Activated CD8-positive, alpha-beta memory T cell treated with anti-CD3 and anti-CD28 coated beads for 36 hours (primary cell): Measurements from ENCODE around the gene ZNF821. TPM values are rescaled to one million over a fixed set of nuclear protein-coding genes. Genes with fewer than 3 reads are reported as not detected.
"Not testable (repeated sequence)": the region's sequence is repeated elsewhere in the genome, so short reads cannot be mapped to it uniquely, and the experiment has no call there.

Source experiments
- CTCF ChIA-PET: fragments of 350-600 bp; sonication (Branson Sonifier 250); formaldehyde crosslinking; loops from one replicate; lab custom pipeline; 2021; ENCODE audit warnings: antibody characterized with exemption; lab: Charles Lee
- POLR2A ChIA-PET: fragments of 350-600 bp; sonication (Branson Sonifier 250); formaldehyde crosslinking; loops from one replicate; lab custom pipeline; 2021; ENCODE audit warnings: antibody characterized with exemption; lab: Charles Lee
- total RNA-seq, 2 experiments: library from RNA; stranded (reverse); gene quantifications; one replicate each; pipeline ENCODE4 v1.2.3, GENCODE V29; 2021

The ZNF821 gene
- total RNA-seq, 2 experiments from 2014 or later, result 3.1 to 4.0 TPM

DNA sequence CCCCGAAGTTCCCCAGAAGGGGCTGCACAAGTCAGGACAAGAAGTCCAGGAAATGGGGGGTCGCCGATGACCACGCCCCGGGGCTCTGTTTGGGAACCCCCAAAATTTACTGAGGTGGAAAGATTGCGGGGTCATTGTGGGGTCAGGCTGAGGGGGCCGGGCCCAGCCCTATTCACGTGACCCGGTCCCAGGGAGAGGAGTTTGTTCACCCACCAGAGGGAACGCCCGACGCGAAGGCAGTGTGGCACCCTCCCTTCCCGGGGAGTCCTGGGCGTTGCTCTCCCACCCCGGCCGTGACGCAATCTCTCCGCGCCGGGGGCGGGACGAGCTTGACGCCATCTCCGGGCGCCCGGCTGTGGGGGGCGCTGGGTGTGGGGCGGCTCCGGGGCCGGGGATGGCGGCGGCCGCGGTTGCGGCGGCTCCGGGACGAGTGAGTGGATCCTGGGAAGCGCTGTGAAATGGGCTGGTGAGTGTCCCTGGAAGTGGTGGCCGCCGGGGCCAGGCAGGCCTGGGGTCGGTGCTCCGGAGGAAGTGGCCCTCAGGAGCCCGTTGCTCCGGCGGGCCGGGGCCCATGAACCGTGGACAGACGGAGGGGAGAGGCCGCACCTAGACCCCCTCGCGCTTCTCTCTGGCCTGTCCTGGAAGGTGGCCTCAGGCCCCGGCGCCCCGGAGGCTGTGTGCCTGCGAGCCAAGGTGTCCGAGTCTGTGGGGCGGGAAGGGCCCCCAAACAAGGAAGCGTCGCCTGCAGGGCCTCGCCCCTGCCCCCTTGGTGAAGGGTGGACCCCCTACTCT is 38.1 kb downstream of the ZNF821 start, which contains the start of gene ATXN1L:
Gene ATXN1L (plus strand): TSS at position 338 of the 792 bp plus-strand sequence. CDS start 3,765 bp downstream, outside the sequence.
- ChIA-PET POLR2A (interaction anchor here (0.5 to 1.6 kb wide), 4 partner anchors 10 to 40 kb away, joined by 3 to 6 read pairs (median 4); no protein-coding TSS in a partner anchor), CTCF (interaction anchor here (0.8 to 2.5 kb wide), 2 partner anchors 11 to 37 kb away, joined by 3 to 9 read pairs; no protein-coding TSS in a partner anchor)

DNA sequence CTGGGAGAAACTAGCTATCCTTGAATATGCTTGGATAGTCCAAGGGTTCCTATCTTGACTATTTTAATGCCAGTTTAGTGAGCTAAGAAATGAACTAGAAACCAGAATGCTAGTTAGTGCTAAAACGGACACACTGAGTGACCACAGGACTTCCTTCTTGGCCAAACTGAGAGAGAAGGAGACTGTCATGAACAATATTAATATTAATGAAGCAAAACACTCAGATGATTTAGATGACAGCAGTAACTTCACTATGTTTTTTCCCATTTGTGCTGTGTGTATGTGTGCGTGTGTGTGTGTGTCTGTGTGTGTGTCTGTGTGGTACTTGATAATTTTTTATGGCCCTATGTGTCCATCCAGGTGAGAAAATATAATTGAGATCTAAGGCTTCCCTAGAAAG is 40.4 kb downstream of the ZNF821 start:
- CTCF ChIA-PET, result interaction anchor here (1.6 kb wide), 1 partner anchor 52 kb away, joined by 4 read pairs; the partner anchor contains the start of gene IST1
- POLR2A ChIA-PET, result interaction anchor here (1.1 kb wide), 1 partner anchor 41 kb away, joined by 3 read pairs; no protein-coding TSS in a partner anchor

DNA sequence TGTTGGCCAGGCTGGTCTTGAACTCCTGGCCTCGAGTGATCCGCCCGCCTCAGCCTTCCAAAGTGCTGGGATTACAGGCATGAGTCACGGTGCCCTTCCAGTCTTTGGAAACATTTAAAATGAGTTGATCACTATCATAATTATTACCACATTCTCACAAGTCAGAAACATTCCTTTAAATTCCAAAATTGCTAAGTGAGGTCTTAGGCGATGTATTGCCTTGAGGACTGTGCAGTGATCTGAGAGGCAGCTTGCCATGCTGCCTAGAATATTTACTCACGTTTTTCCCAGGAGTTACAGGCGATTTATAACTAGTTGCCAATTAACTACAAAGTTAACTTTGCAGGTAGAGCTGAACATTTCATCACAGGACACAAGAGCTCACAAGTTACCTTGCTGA is 43.9 kb downstream of the ZNF821 start:
- ChIA-PET CTCF (no interaction called here), POLR2A (no interaction called here)

DNA sequence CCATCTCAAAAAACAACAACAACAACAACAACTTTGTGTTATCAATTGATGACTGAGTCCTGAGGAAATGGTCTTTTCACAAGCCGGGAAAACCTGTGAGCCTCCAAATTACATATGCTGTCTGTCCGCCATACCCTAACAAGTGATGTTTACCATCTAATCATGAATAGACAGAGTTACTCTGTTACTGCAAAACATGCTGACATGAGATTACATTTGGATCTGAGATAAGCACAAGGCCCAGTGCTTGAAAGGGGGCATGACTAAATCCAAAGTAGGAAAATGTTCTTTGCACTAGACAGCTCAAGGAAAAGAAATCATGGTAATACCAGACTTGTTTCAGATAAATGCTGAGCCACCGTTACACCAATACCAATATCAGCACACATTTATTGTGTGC is 46.8 kb downstream of the ZNF821 start:
- CTCF ChIA-PET, result no interaction called here
- POLR2A ChIA-PET, result no interaction called here

DNA sequence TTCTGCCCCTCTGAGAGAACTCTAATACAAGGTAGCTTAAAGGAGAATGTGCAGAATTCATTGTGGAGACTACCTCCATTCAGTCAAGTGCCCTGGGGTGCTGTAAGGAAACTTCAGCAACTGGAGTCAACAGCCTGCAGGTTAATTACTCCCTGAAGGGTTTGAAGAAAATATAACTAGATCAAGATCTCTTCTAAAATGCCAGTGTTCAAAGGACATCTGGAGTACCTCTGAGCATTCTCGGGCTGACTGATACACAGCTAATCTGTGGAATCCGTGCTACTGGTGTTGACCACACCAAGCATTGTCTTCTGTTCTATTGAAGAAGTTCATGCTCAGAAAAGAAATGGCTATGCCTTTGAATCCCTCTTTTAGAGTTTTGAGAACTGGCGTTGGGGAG is 49.7 kb downstream of the ZNF821 start:
- CTCF ChIA-PET, result no interaction called here
- POLR2A ChIA-PET, result no interaction called here

DNA sequence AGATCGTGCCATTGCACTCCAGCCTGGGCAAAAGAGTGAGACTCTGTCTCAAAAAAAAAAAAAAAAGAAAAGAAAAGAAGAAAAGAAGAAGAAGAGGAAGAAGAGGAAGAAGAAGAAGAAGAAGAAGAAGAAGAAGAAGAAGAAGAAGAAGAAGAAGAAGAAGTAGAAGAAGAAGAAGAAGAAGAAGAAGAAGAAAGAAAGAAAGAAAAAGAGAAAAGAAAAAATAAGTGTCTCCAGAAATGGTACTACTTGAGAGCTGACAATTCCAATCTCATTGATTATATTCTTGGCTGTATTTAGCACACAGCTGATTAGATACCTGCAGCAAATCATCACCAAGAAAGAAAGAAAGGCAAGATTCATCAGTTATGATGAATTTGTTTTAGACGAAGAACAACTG is 51.9 kb downstream of the ZNF821 start:
- POLR2A ChIA-PET, result not testable (repeated sequence)
- CTCF ChIA-PET, result interaction anchor here (1.1 kb wide), 1 partner anchor 68 kb away, joined by 4 read pairs; no protein-coding TSS in a partner anchor

DNA sequence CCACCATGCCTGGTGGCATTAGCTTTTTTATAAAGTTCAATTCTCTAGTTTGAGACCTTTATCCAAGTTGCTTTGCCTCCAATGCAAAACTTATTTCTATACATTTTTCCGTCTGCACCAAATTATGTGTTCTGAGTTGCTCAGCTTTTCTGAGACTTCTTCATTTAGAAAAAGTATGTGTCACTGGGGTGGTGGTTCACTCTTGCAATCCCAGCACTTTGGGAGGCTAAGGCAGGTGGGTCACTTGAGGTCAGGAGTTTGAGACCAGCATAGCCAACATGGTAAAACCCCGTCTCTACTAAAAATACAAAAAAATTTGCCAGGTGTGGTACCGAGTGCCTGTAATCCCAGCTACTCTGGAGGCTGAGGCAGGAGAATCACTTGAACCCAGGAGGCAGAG is 52.3 kb downstream of the ZNF821 start:
- CTCF ChIA-PET, result interaction anchor here (1.1 kb wide), 1 partner anchor 69 kb away, joined by 4 read pairs; no protein-coding TSS in a partner anchor

DNA sequence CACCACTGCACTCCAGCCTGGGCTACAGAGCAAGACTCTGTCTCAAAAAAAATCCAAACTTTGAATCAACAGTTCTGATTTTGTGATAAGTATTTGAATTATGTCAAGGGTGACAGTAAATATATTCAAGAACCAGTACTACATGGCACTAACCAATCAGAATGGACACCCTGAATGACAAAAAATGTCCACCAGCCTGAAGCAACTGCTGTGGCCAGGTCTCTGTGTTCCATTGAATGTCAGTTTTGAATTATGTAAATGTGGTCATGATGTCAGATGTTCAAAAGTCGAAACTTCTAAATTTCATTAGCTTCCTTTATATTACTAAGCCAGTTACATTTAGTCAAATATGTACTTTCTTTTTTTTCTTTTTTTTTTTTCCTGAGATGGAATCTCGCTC is 53.6 kb downstream of the ZNF821 start:
- ChIA-PET CTCF (no interaction called here), POLR2A (no interaction called here)

More for the DNA sequence above, 52.3 kb downstream of the ZNF821 start:
- POLR2A ChIA-PET, result not testable (repeated sequence)

DNA sequence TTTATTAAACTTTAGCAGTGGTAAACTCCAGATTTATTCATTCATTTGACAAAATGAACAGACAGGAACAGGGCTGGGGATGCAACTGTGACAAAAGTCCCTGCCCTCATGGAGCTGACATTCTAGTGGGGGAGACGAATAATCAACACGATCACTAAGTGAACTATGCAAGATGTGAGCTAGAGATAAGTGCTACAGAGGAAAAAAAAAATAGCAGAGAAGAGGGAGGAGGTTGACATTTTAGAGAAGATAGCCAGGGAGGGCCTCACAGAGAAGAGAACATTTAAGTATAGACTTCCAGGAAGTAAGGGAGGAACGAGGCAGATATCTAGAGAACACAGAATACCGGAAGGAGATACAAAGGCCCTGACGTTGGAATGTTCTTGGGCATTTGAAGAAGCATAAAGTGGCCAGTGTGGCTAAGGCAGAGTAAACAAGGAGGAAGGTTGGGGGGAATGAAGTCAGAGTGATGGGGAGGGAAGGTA is 57.4 kb downstream of the ZNF821 start:
- ChIA-PET POLR2A (no interaction called here), CTCF (no interaction called here)

DNA sequence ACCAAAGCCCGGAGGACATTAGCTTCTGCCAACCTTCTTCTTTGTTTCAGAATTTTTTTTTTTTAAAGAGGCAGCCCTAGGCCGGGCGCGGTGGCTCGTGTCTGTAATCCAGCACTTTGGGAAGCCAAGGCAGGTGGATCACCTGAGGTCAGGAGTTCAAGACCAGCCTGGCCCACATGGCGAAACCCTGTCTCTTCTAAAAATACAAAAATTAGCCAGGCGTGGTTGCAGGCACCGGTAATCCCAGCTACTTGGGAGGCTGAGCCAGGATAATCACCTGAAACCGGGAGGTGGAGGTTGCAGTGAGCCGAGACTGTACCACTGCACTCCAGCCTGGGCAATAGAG is 66.9 kb downstream of the ZNF821 start:
- CTCF ChIA-PET, result interaction anchor here (0.6 to 3.3 kb wide), 3 partner anchors 8 to 65 kb away, joined by 3 to 15 read pairs (median 3); partner anchors contain the start of gene AP1G1
- POLR2A ChIA-PET, result interaction anchor here (1.1 kb wide), 1 partner anchor 9 kb away, joined by 3 read pairs; the partner anchor contains the start of gene AP1G1

DNA sequence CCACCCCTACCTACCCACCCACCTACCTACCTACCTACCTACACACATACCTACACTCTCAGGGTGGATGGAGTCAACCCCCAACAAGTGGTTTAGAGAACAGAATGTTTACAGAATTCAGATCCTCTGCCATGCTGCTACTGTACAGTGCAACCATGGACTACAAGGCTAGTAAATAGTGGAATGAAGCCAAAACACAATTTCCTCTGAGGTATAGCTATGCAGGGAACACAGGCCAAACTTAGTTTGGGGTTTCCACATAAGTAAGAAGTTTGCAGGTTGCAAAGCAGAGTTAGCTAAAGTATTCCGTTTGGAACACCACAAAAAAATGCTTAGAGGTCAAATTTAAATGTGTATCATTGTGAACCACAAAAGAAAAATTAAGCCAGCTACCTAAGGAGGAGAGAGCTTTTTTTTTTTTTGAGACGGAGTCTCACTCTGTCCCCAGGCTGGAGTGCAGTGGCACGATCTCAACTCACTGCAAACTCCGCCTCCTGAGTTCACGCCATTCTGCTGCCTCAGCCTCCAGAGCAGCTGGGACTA is 72.7 kb downstream of the ZNF821 start:
- ChIA-PET POLR2A (no interaction called here), CTCF (interaction anchor here (0.5 to 0.6 kb wide), 2 partner anchors 13 to 79 kb away, joined by 3 to 4 read pairs; no protein-coding TSS in a partner anchor)

DNA sequence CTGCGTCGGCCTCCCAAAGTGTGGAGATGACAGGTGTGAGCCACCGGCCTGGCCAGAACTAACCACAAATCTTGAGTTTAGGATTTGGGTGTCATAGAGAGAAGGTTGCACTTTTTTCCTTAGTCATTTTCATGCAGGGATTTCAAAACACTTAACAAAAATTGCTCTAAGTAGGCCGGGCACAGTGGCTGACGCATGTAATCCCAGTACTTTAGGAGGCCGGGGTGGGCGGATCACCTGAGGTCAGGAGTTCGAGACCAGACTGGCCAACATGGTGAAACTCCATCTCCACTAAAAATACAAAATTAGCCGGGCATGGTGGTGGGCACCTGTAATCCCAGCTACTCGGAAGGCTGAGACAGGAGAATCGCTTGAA is 73.8 kb downstream of the ZNF821 start:
- CTCF ChIA-PET, result not testable (repeated sequence)
- POLR2A ChIA-PET, result interaction anchor here (0.7 kb wide), 1 partner anchor 47 kb away, joined by 8 read pairs; no protein-coding TSS in a partner anchor

Other genes starting within 250 kb of the ZNF821 start
- 10 to 100 TPM; 12.7 to 13.0 TPM for gene PHLPP2, start 159.5 kb downstream of the ZNF821 start, total RNA-seq
- 10 to 100 TPM; 71.8 to 74.5 TPM for gene AP1G1, start 75.3 kb downstream of the ZNF821 start, total RNA-seq
- gene ATXN1L, start 38.2 kb downstream of the ZNF821 start, total RNA-seq, result 10 to 100 TPM; 16.5 to 16.6 TPM
- gene IST1, start 11.3 kb upstream of the ZNF821 start, total RNA-seq, result 100 to 1,000 TPM; 152 to 153 TPM
- gene PKD1L3, start 116.2 kb upstream of the ZNF821 start, total RNA-seq, result under 1 TPM in 1 of 2 experiments, not detected in 1; 0.04 TPM
- gene DHODH, start 124.6 kb upstream of the ZNF821 start, total RNA-seq, result 10 to 100 TPM; 31.1 to 31.8 TPM
- not detected for gene HP, start 170.3 kb upstream of the ZNF821 start, total RNA-seq
- not detected for gene HPR, start 179.0 kb upstream of the ZNF821 start, total RNA-seq
- gene TXNL4B, start 209.4 kb upstream of the ZNF821 start, total RNA-seq, result 10 to 100 TPM; 30.8 to 31.0 TPM
- 10 to 100 TPM; 87.4 to 87.6 TPM for gene DHX38, start 209.7 kb upstream of the ZNF821 start, total RNA-seq